IMR-90 (cell line): ENCODE data around the gene MYL6. TPM values are rescaled to one million over a fixed set of nuclear protein-coding genes. Genes with fewer than 3 reads are reported as not detected.

Source experiments
- BHLHE40 ChIP-seq: fragments of 150-350 bp; IDR thresholded peaks from 2 replicates; pipeline ENCODE4 v1.6.1; 2016; ENCODE audit warnings: mild to moderate bottlenecking, low read depth, low read length
- CHD1 ChIP-seq: IDR thresholded peaks from 2 replicates; pipeline ENCODE4 v1.6.1; 2012; ENCODE audit warnings: low read depth, low read length, improper control_type of control experiment
- MAFK ChIP-seq: IDR thresholded peaks from 2 replicates; pipeline ENCODE4 v1.6.1; 2012; ENCODE audit warnings: low read depth, low read length, improper control_type of control experiment
- polyA plus RNA-seq, 3 experiments: library from polyadenylated mRNA; depleted of rRNA; stranded (reverse); fragments of >200 nt; gene quantifications; 2 replicates each; pipeline ENCODE4 v1.2.3, GENCODE V29; 2012; ENCODE audit warnings: low replicate concordance in 1 of 3
- total RNA-seq: library from RNA; depleted of rRNA; stranded (reverse); fragments of >200 nt; gene quantifications from 2 replicates; pipeline ENCODE4 v1.2.3, GENCODE V29; 2012

MYL6 gene
- total and polyA plus RNA-seq, 2 of the 4 experiments (the other 2 are of a cell fraction): 4,816 to 6,979 TPM

DNA sequence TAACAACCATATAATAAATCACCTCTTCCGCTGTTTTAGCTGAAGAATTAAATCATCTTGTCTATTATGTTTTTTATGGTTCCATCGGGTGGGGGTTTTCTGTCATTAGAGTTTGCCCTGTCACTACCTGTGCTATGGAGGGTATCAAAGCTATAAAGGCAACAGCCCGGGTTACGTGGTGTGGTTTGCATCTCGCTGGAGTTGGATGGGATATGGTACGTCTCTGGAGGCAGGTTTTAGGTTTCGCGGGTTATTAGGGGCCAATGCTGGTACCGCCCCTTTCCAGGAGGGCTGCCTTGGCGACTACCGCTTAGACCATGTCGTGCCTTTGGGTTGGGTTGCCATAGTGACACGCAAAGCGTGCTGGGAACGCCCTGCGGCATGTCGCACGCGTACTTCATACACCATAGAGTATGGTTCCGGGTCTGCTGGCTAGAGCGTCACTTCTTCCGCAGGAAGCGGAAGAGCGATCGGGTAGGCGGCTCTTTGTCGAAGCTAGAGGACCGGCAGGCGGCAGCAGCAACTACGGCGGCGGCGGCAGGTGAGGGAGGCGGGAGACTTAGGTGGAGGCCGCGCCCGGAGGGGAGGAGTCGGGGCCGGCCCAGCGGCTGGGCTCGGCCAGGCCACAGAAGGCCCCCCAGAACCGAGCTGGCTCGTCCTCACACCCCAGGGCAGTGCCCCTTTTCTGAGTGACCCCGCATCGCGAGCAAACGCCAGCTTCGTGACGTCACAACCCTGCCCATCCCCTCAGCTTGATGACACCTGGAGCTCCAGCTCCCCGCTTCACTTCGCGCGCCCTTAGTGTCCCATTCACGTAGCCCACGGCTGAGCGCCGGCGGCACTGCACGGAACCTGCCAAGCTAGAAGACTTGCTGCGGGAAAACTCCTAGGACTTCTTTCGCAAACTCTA, 40.1 kb upstream of the MYL6 start, which contains the start of gene ZC3H10 (continued):
- TF ChIP-seq MAFK: 0 out of 2 replicates have a peak, but pooled peaks have one; percentile 27
- peak; percentile 96 for TF ChIP-seq BHLHE40
- peak; percentile 33; the same call in 1 of the 2 replicates for TF ChIP-seq CHD1
